ENCODE data around the gene SEC14L2.
"Not testable (repeated sequence)": the region's sequence is repeated elsewhere in the genome, so short reads cannot be mapped to it uniquely, and the experiment has no call there.

The SEC14L2 gene

GRCh38 chr22:30457981-30458380, 61.2 kb downstream of the SEC14L2 start:
- H3K27me3 Mint-ChIP-seq (ENCODE audit: low read depth) = no peaks in the 10 kb centered on the region
- no peaks in the 10 kb centered on the region for H3K36me3 Mint-ChIP-seq (ENCODE audit: low read depth)
- no peaks in the 10 kb centered on the region for H3K9me3 Mint-ChIP-seq
- no peak for DNase-seq (ENCODE audit: low spot score)
- H3K4me3 Mint-ChIP-seq = no peak overlapping the region
- H3K27ac Mint-ChIP-seq = no peak overlapping the region
- H3K4me1 Mint-ChIP-seq (ENCODE audit: low read depth) = no peaks in the 10 kb centered on the region

- Mint-ChIP-seq H3K4me3 (no peak overlapping the region), H3K27ac (no peak overlapping the region), H3K36me3 (ENCODE audit: low read depth) (no peaks in the 10 kb centered on the region), H3K27me3 (ENCODE audit: low read depth) (no peaks in the 10 kb centered on the region), H3K9me3 (no peaks in the 10 kb centered on the region), H3K4me1 (ENCODE audit: low read depth) (no peaks in the 10 kb centered on the region)
- no peak for DNase-seq (ENCODE audit: low spot score)
These were observed 62.6 kb downstream of the SEC14L2 start for GRCh38 chr22:30459181-30460052.

GRCh38 chr22:30460147-30460546, 63.3 kb downstream of the SEC14L2 start:
- Mint-ChIP-seq H3K9me3 (no peaks in the 10 kb centered on the region), H3K4me3 (no peak overlapping the region), H3K4me1 (ENCODE audit: low read depth) (no peaks in the 10 kb centered on the region), H3K27me3 (ENCODE audit: low read depth) (peaks cover 1% of the 10 kb centered on the region), H3K36me3 (ENCODE audit: low read depth) (no peaks in the 10 kb centered on the region), H3K27ac (no peak overlapping the region)
- DNase-seq (ENCODE audit: low spot score) = no peak

- H3K27me3 Mint-ChIP-seq (ENCODE audit: low read depth); H3K36me3 Mint-ChIP-seq (ENCODE audit: low read depth); H3K4me1 Mint-ChIP-seq (ENCODE audit: low read depth); H3K4me3 Mint-ChIP-seq; DNase-seq (ENCODE audit: low spot score); H3K9me3 Mint-ChIP-seq; H3K27ac Mint-ChIP-seq: not testable (repeated sequence)
These were observed 63.7 kb downstream of the SEC14L2 start for GRCh38 chr22:30460555-30460954.

- no peaks in the 10 kb centered on the region for H3K9me3 Mint-ChIP-seq
- H3K27me3 Mint-ChIP-seq (ENCODE audit: low read depth) = peaks cover 8% of the 10 kb centered on the region
- no peak overlapping the region for H3K4me3 Mint-ChIP-seq
- no peak overlapping the region for H3K27ac Mint-ChIP-seq
- DNase-seq (ENCODE audit: low spot score) = no peak
- peaks cover 6% of the 10 kb centered on the region for H3K4me1 Mint-ChIP-seq (ENCODE audit: low read depth)
- H3K36me3 Mint-ChIP-seq (ENCODE audit: low read depth) = no peaks in the 10 kb centered on the region
These were observed 72.3 kb downstream of the SEC14L2 start for GRCh38 chr22:30469165-30469564.

- DNase-seq (ENCODE audit: low spot score) = no peak
- Mint-ChIP-seq H3K36me3 (ENCODE audit: low read depth) (no peaks in the 10 kb centered on the region), H3K9me3 (no peaks in the 10 kb centered on the region), H3K27me3 (ENCODE audit: low read depth) (peaks cover 11% of the 10 kb centered on the region), H3K4me3 (no peak overlapping the region), H3K27ac (no peak overlapping the region), H3K4me1 (ENCODE audit: low read depth) (peaks cover 6% of the 10 kb centered on the region)
These were observed 73.8 kb downstream of the SEC14L2 start for GRCh38 chr22:30470655-30471054.

GRCh38 chr22:30471616-30472318, 74.9 kb downstream of the SEC14L2 start, which contains the start of gene SEC14L3:
Gene SEC14L3, minus strand, starts transcription at chr22:30472017. Its CDS starts 59 bp downstream, at chr22:30471958.
- Mint-ChIP-seq H3K27ac (no peak within 1 kb of the TSS), H3K36me3 (ENCODE audit: low read depth) (no peaks in the 10 kb centered on the region), H3K4me1 (ENCODE audit: low read depth) (peaks cover 6% of the 10 kb centered on the region), H3K27me3 (ENCODE audit: low read depth) (peaks cover 12% of the 10 kb centered on the region), H3K4me3 (no peak within 1 kb of the TSS), H3K9me3 (no peaks in the 10 kb centered on the region)
- no peak for DNase-seq (ENCODE audit: low spot score)

GRCh38 chr22:30472994-30473720, 76.3 kb downstream of the SEC14L2 start:
- no peak for DNase-seq (ENCODE audit: low spot score)
- no peak overlapping the region for H3K27ac Mint-ChIP-seq
- peaks cover 12% of the 10 kb centered on the region for H3K27me3 Mint-ChIP-seq (ENCODE audit: low read depth)

GRCh38 chr22:30474121-30474520, 77.3 kb downstream of the SEC14L2 start:
- Mint-ChIP-seq H3K36me3 (ENCODE audit: low read depth) (no peaks in the 10 kb centered on the region), H3K27ac (no peak overlapping the region), H3K27me3 (ENCODE audit: low read depth) (peaks cover 12% of the 10 kb centered on the region), H3K4me1 (ENCODE audit: low read depth) (peaks cover 6% of the 10 kb centered on the region), H3K4me3 (no peak overlapping the region), H3K9me3 (no peaks in the 10 kb centered on the region)
- DNase-seq (ENCODE audit: low spot score) = no peak

More at GRCh38 chr22:30472994-30473720, 76.3 kb downstream of the SEC14L2 start:
- Mint-ChIP-seq H3K4me1 (ENCODE audit: low read depth) (peaks cover 6% of the 10 kb centered on the region), H3K36me3 (ENCODE audit: low read depth) (no peaks in the 10 kb centered on the region), H3K9me3 (no peaks in the 10 kb centered on the region), H3K4me3 (no peak overlapping the region)

Data from T-helper 2 cell treated with Interferon-gamma antibody and Interleukin-4, amounts not matched to agents 5 μg/mL and 100 μg/mL, for 36 hours (primary cell).